RKO (cell line): ENCODE measurements around the gene INSIG2.

ENCODE experiments used
- DNase-seq: peaks from one replicate; pipeline ENCODE4 v3.0.0-alpha.2; 2016; ENCODE audit warnings: low spot score

INSIG2 gene

DNA sequence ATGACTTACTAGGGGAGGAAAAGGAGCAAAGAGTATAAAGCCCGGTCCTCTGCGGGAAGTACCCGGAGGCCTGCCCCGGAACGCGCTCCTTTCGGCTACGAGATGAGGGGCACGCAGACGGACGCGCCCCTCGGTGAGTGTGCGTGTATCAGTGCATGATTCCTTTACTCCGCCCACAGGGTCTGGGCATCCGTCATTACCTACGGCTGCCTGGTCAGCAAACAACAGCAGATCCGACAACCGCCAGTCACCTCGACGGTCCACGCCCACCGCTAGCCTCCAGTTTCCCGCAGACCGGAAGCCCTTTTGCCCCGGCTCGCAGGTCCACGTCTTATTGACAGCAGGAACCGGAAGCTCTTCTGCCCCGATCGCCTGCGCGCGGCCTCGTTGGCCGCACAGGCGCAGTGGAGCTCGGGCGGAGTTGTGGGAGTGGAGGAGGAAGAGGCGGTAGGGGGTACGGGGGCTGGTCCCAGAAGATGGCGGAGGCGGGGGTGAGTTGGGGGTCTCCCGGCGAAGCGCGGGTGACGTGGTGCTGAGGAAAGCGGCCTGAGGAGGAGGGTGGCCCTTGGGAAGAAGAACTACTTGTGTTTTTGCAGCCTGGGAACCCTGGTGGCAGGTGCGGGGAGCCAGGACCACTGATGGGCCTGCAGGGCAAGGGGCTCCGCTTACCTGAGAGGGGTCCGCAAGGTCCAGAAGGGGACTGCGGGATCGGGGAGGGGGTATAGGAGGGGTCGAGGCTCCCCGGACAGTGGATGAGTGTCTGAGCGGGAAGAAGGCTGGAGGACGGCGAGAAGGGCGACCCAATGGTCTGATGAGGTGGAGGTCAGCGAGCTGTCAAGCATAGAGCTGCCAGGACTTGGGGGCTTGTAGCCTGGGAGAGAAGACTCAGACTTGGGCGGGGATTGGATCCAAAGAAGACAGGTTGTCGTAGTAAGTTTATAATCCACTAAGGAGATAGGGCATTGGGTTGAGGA, at the start of gene INSIG2:
Gene INSIG2 (plus strand): TSS at position 421 of the 974 bp plus-strand sequence. CDS start 8,086 bp downstream, outside the sequence.
- DNase-seq: peak; percentile 98

DNA sequence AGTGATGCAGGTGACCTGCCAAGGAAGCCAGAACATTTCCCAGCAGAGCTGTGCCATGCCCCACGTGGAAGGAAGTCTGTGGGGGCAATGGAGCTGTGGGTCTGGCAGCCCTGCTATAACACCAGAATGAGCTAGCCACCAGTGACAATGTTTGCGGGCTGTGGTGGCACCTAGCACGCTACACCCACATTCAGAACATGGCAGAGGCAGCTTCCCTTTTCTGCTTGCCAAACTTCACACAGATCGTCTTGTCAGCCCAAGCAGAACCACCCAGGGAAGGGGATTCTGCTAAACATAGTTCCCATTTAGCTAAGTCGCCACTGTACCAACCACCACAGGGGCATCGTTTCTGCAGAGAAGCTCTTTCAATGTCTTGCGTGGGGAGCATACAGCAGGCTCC, 47.4 kb upstream of the INSIG2 start:
- no peak for DNase-seq

DNA sequence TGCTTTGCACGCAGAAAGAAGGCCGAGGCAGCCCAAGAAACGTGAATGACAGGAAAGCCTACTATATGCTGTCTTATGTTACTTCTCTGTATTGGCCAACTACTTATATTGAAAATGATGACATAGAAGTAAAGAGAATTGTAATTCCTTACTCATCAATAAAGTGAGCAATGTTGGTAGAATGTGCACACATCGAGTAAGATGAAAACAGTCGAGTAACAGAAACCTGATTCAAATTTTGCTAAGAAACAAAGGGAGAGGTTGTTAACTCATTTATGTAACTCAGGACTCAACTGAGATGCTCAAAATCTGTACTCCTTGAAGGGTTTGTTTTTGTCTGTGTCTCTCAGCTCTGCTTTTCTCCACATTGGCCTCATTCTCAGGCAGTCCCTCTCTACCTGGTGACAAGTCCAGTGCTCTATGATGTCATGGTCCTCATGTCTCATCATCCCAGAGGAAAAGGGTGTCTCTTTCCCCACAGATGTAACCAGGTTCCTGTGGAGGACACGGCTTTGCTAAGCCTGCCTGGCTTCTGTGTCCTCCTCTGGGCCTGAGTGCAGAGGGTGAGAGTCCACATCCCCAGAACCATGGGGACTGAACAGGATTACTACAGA, 44.1 kb upstream of the INSIG2 start:
- DNase-seq: no peak

DNA sequence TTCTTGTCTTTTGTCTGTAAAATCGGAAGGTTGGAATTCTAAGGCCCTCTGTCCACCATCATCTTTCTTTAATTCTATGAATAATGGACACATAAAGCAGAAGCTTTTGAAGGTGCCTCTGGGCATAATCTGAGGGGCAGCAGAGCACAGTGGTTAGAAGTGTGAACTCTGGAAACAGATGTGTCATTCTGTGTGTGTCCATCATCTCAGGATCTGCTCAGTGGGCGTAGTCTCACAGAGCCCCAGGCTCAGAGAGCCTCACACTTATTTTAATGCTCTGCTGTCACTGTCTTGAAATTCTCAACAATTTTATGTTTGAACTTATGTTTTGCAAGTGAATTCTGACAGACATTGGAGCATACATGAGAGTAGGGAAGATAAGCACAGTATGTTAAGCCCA, 43.4 kb upstream of the INSIG2 start:
- no peak for DNase-seq

DNA sequence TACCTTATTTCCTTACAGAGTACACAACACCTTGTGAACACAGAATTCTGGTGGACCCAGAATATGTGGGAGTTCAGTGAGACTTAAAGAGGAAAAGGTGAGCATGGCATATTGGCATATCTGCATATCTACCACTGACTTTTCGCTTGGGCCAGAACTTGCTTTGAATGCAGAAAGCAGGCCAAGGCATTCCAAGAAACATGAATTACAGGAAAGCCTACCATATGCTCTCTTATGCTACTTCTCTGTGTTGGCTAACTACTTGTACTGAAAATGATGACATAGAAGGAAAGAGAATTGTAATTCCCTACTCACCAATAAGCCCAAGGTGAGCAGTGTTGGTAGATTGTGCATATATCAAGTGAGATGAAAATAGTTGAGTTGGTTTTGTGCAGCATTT, 43.0 kb upstream of the INSIG2 start:
- DNase-seq: no peak

DNA sequence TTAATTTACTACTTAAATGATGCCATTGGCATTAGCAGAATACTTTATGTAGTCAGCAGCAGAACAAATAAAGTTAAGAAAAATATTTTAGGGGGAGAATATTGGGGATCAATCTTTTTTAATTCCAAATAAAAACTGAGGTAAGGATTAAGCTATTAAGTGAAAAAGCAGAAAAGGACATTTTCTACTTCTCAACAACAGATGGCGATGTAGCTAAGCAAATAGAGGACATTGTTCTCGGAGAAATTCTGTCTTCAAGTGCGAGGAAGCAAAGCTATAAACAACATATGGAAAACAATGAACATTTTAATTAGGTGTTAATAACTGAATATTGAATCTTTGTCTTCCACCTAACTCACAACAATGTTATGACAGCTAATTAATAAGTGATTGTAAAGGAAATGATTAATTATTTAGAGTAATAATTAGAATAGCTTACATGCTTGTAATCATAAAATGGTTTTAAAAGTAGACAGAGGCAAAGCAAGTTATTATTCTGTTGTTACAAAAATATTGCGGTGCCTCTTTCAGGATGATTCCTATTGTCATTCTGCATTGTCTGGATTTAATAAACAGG, 41.5 kb upstream of the INSIG2 start:
- DNase-seq: peak; percentile 74

DNA sequence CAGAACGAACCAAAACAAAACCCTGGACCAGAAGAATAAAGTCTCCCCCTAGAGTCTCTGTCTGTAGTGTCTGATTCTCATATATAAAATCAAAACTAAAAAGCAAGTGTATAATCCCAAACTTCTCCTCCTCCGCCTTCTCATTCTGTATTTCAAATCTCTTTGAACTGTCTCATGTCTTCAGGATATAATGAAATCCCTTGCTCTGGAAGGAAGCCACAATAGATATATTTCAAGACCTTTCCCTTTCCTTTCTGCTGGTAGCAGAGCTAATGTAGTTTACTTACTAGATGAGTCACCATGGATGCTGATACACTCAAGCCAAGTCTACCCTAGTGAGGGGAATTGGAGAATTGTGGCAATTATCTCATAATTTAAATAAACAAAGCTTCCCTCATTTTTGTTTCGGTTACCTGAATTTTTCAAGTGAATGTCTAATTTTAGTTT, 40.9 kb upstream of the INSIG2 start:
- peak; percentile 53 for DNase-seq

DNA sequence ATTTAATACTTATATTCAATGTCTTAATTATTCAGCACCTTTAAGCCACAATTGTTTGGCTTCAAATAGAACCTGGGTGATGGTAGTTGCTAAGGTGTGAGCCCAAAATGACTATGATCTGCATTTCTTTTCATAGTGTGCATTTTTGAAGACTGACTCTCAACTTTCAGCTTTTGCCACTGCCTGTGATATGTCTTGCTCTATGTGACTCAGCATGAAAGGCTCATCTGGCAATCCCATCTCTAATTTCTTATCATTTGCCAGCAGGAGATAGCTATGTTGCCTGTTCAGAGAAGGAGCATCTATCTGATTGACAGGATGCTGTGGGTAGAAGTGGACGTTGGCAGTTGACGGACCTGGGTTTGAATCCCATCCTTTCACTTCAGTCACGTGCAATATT, 39.9 kb upstream of the INSIG2 start:
- DNase-seq: no peak

DNA sequence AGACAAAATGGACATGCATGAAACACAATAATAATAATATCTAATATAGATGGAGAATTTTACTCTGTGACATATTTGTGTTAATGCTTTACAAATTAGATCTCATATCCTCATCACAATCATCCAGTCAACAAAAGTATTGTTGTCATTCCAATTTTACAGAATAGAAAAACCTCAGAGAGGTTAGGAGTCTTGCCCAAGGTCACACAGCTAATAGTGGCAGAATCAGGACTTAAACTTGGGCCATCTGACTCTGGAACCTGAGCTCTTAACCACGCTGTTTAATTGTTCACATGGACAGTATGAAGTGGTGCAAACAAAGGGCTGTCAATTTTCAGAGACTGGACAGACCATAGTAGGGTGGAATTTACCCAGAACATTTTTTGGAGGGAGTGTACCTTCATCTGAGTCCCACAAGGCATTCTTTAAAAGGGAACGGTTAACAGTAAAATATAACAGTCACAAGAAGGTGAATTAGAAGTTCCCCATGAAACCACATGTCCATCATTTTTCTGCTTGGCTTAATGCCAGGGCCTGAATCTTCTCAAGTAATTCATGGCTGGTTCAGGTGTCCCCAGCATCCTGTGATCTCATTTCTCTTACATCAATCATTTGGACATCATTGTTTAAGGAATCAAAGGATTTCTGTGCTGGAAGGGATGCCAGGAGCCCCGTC, 39.0 kb upstream of the INSIG2 start:
- DNase-seq: no peak

DNA sequence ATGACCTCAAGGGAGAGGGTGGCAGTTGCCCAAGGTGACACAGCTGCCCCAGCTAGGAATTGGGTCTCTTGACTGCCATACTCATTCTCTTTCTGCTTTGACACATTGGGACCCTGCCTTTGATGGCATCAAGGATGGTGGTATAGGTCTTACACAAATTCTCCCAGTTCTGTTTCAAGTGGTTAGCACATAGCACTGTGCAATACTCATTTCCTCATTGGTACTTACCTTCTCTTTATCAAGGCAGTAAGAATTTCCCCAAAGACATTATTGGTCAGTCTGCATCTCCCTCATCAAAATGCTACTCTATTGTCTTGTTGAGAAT, 38.5 kb upstream of the INSIG2 start:
- no peak for DNase-seq

DNA sequence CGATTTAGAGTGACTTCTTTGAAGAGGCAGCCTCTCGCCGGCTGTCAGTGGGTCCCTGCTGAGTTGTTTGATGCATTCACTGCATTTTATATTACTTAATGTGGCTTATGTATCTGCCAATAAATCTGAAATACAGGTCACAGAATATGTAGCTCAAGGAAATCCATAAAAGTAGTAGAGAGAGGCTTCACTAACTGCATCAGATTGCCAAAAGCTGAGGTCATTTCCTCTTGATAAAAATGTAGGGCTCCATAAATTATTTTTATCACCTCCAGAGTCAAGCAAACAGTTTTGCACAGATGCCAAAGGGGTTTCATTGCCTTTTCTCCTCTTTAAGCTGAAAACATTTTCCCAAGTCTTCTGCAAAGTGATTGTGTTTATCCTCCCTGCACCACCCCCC, 37.9 kb upstream of the INSIG2 start:
- no peak for DNase-seq

DNA sequence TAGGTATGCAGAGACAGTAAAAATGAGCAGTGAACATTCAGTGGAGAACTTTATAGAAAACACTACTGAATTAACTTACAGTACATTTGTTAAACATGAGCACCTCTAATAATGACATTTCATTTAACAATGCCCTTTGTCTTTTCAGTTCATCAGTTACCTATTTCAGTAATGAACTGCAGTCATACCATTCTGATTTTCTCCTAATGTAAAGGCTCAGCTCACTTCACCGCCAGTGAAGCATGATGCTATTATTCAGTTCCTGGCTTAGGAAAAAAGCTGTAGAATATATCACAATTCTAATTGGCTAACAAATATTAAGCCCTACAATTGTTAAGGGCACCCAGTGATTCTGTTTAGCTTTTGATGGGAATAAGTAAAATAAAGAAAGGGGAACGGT, 37.3 kb upstream of the INSIG2 start:
- no peak for DNase-seq

DNA sequence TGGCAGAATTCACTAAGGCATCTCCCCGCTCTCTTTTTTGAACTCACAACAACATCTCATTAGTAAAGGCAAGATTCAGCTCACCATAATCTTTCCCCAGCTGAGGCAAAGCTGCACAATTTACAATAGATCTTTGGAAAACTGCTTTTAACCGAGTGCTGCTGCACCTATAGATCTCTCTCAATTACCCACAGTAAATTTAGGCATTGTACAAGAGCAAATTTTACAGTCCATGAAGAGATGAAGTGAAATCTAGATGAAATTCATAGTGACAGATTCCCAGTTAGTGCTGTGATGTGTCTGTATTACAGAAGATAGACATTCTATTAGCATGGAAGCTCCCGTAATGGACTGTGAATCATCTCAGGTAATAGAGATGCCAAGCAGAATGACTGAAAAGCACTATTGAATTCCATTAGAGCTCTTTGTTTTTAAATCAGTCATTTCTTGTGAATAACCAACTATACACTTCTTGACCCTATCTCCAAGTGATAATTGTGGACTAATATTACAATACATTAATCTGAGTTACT, 36.4 kb upstream of the INSIG2 start:
- no peak for DNase-seq

DNA sequence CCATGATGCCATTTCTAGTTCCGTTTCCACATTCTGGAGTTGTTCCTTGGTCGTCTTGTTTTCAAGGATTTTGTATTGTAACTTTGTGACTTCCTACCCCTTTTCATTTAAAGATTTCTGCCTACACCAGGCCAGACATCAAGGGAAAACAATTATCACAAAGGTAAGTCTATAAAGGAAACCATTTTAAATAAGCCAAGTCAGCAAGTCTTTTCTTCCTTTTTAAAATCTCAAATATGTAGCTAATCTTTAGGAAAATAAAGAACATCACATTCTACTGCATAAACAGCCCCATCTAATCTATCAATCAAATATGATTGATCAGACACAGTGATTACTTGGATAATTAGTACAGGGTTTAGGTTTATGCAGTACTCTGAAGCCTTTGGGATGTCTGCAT, 35.8 kb upstream of the INSIG2 start:
- no peak for DNase-seq

DNA sequence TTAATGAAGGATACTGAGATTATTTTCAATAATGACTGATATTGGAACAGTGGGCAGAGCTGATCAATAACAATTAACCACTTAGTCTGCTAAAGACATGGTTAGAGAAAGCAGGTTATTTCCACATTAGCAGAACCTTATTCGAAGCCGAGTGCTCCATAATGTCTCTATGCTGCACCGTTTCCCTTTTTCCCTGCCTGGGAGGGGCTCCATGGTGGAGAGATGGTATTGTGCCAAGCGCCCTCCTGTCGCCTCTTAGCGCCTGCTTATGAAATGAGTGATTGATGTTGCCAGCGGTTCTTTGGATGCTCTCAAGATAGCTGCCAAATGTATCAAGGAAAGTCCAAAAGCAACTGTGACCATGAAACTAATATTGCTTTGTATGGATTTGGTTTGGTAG, 34.6 kb upstream of the INSIG2 start:
- no peak for DNase-seq

DNA sequence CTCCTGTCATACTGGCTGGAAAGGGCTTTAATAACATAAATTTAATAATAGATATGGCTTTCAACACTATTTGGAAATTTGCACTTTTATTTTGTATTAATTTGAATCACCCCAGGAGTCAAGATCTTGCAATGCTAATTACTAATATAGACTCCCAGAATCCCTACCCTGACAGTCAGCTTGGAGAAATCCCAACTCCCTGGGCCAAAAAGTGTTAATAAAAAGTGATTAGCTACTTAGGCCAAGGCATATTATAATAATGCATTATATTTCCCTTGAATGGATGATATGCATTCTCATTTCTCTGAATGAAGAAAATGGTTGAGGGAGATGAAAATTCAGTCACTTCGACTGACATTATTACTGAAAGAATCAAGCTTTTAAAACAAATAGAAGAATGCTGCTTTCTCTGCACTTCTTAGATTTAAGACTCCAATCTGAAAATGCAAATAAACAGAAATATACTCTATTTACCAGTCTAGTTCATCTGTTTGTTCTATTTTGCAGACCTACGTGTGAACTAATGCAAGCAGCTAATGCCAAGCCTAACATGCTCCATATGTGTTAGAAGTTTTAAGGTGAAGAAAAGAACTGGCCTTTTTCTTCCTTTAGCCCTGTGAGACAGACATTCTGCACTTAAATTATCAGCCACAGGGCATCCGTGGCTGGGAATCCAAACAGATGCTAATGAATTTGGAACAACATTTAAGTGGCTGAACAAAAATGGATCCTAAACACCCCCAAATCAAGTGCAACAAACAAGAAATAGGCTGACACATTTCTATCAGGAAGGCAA, 33.9 kb upstream of the INSIG2 start:
- DNase-seq: no peak

DNA sequence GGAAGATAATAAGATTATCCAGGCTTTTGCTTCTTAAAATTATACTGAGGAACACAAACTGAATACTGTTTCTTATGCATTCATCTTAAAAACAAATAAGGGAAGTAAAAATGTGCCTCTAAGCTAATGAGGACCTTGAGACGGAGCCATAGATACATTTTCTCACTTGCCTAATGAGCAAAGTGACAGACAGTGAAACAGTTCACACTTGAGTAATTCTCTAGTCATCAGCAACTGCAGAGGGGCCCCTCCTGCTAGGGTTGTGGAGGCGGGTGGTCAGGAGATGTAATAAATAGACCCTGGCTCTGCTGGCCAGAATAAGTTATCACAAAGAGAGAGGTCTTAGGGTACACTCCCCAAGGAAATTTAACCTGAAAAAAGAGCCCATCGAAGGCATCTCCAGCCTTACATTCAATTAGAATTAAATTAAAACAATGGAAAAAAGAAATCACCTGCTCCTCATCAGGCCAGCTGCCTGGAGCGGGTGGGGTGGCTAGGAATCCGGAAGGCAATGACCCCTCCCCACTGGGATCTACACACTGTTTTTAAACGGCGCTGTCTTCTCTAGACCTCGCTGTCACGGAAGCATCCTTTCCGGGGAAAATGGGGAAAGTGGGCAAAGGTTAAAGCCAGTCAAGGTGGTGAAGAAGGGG, 32.6 kb upstream of the INSIG2 start:
- no peak for DNase-seq

DNA sequence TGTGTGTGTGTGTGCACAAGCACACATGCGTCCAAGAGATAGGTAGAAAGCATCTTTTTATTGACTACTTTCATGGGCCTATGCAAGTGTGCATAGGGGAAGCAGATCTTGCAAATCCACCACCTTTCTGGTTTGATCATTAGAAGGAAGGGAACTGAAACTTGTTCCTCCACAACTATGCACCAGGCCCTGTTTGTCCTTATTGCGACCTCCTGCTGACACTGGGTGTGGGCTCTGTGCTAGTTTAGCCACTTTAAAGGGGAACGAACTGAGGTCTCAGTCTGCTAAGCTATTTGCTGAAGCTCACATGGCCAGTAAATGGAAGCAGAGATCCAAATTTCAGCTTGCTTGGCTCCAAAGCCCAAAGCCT, 32.1 kb upstream of the INSIG2 start:
- DNase-seq: no peak

DNA sequence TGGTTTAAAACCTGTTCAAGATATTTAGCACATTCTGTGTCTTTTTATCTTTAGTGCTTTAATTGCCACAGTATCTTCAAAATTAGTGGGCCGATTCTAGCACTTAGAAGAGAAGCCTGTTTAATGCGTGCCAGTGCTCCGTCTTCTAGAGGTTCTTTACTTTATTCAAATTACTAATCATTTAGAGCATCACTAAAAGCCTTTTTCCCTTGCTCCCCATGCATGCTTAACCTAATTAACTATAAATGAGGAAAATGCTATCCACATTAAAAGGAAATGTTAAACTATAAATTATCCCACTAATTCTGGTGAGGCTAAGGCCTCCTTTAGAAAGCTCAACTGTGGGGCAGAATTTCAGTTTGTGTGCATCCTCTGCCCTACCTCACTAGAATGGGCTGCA, 31.5 kb upstream of the INSIG2 start:
- DNase-seq: no peak

DNA sequence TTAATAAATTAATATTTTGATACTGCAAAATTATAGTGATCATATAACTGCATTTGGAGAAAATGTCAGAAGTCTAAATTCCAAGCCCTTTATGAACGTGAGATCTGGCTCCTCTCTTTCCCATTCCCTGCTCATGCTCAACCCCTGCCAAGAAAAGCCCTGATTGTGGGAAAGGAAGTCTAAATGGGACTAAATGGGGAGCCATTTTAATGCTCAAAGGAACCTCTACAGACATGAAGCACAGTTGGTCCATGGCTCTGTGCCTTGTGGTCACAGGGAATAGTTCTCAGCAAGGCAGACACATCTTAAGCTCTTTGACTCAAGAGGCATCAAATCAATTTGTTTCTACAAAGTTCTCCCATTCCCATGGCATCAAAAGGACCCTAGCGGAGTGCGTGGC, 29.3 kb upstream of the INSIG2 start:
- DNase-seq: no peak

DNA sequence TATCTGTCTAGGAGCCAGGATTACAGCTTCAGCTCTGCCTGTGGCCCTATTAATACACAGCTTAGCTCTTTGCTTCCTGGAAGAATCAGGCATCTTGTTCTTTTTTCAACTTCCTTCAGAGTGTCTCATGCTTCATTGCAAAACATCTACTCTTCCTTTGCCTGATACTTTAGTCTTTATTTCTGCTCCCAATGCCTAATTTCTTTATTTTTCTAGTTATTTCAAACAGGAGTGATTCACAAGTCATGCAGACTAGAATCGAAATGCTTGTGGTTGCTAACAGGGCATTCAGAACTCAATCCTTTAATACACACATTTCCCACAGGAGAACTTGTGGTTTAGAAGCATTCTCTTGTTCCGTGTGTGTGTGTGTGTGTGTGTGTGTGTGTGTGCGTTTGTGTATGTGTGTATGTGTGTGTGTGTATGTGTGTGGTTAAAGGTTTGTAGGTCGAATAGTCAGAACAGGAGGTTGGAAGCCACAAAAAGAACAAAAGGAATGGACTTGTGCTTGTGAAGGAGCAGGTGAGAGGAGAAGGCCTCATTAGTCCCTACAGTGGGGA, 28.3 kb upstream of the INSIG2 start:
- no peak for DNase-seq
